GDM1 (cell line): ENCODE measurements around the gene TFG.
A peak's percentile ranks its signal among the peaks of the same experiment; 100 is the strongest.

Experiments
- DNase-seq: peaks from one replicate; lab custom pipeline; 2025; lab: John Stamatoyannopoulos, UW

The TFG gene

DNA sequence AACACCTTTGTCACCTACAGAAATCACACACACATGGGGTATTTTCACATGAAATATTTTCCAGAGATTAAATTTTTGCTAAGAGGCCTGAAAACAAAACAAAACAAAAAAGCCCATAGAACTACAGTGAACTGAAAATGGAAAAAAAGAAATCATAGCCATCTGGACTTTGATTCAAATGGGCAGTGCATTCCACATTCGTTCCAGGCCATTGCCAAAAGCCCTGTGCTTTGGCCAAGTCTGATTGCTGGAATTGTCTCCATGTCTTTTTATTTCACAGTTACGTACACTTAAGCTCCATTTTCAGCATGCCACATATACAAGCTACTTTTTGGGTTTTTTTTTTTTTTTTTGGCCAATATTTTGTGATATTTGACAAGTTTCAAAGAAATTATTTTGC is 47.1 kb downstream of the TFG start:
- no peak for DNase-seq

DNA sequence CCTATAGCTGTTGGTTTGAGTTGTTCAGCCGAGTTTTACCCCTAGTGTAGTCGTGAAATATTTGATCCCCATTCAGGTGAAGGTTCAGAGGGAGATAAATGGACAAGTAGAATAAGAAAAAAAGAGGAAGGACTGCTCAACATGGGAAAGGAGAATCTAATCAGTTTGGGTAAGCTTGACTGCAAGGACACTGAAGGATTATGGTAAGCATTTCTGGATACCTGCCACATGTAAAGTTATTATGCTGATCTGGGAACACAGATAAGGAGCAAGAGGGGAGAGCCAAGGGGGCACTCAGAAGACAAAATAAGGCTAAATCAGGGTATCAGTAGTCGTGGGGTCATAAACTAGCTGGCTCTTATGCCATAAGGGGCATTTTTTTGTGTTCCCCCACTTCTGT is 49.9 kb downstream of the TFG start:
- DNase-seq, result no peak

DNA sequence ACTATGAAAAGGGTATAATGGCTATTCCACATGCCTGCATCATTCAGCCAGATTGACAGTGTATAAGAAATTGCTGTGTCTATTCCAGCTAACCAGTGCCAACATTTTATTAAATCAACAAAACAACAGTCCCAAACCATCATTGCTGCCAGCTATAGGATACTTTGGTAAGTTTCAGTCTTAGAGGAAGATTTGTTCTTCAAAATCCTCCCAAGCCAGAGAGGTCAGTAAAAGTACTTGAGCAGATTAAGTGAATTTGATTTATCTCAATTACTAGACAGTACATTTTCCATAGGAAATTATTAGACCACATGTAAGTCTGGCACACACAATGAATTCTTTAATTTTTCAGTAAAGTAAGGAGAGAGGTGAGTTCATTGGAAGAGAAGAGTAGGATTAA is 50.7 kb downstream of the TFG start:
- no peak for DNase-seq

DNA sequence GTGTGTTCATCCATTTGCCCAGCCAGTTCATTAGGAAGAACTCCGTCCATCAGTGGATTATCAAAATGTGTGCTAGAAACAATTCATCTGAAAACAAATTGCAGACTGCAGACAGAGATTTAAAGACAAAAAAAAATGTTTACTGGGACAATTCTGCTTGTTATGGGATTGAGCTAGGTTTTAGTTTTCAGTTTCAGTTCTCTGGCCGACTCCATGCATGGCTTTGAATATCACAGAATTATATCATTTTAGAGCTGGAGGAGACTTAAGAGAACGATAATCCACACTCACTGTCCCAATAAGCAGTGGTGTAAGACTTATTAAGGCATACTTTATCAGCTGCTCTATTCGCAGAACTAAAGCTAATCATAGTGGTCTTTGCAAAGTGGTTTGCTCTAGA is 51.1 kb downstream of the TFG start:
- no peak for DNase-seq

DNA sequence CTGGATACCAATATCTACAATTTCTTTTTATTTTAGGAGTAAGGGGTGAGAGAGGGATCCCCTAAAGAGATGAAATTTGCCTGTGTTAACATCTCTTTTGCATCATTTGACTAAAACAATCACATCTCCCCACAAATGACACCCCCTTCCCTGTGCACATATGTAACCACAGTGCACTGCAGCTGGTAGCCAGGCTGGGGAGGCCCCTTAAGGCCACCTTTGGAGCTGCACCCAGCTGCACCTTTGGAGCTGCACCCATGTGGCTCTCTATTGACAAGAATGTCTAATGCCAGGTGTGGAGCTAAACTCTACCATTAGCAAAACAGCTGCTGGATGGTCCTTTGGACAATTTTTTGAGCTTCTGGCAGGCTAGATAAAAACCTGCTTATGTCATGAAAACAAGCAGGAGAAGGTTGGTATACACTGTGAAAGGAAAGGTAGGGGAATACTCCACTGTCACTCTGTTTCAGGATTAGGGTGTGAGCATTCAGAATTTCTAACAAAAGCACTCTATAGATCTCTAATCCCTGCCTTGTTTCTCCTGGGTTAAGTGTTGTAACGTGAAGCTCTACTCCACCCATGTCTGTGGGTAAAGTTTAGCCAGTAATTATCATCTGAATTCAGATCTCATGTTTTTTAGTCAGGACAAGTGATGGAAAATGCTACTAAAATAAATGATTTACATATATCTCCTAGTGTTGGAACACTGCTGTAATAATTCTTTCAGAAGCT is 52.1 kb downstream of the TFG start:
- DNase-seq, result no peak

DNA sequence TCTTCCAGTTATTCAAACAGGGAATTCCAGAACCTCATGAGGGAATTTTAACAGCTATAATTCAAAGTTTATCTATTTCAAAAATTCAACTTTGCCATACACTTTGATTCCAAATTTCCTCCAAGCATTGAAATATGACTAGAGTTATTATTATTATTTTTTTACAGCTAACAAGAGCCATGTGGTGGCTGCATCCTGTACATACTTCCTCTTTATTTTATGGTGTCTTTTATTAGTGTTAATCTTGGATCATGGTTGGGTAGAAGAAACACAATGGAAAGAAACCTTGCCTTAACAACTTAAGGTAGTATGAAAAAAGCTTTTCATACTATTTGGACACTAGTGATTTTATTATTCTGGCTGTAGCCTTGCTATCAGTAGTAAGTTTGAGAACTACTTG is 52.7 kb downstream of the TFG start:
- DNase-seq, result no peak

DNA sequence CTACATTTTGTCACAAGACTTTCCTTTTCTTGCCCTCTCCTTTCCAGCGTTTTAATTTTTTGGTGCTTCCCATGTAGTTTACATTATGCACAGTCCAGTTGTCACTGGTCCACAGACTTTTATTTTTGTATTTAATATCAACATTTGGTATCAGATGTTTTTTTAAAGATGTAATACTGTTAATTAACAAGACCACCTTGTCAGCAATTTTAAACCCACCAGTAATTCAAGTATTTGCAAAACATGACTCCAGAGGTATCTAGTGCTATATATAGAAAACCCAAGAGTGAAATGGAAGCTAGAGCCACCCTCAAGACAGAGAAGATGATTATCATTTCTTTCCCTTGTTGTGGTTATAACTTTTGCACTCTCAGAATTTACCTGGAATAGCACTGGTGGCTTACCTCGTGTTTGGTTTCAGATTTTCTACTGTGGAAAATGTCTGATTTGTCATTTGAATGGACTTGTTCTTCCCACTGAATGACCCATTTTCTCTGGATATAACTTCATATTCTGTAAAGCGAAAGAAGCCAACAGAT is 56.2 kb downstream of the TFG start:
- DNase-seq, result no peak

DNA sequence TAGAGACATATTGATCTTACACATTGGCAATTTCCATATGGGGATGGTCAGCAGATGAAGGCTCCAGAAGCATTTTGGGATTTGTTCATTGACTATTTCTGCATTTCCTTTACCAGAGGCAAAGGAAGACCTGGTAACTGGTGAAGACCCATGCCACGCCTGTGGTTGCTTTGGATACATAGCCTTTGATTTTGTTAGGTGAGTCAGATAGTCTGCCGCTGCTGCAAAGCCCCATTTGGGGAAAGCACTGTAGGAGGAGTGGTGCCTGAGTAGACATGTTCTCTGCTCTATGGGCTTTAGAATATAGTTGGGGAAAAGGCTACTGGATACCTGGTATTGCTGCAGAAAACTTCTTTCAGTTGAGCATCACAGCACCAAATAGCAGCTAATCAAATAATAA is 56.8 kb downstream of the TFG start:
- DNase-seq, result no peak

DNA sequence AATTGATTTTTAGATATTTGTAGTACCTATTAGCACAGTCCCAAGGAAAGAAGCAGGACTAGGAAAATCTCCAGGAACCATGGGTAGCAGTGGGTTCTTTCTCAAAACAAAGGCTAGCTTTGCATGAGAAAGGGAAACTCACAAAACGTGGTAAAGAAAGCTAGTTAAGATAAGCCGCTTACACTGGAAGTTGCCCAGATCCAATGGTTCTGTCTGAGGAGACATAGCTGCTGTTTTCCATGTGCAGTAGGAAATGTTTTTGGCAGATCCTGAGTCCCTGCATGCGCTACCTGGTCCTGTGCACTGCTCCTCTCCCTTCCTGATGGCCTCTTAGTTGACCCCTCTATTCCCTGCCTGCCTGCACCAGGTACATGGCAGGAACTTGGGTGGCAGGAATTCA is 60.4 kb downstream of the TFG start:
- no peak for DNase-seq

DNA sequence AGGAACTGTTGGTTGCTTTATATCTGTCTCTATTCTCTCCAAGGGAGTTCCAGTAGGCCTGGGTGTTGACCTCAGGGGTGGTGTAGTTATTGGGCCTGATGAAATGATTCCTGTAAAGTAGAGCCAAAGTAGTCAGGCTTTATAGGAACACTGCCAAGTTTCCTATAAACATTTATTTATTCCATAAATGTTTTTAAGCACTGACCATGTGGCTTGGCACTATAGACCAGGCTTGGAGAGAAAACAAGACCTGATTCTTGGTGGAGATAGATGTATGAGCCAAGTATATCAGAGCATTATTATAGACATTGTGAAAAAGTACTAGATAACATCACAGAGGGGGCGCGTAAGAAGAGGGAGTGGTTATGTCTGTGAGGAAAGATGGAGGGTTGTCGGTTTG is 65.9 kb downstream of the TFG start:
- DNase-seq, result no peak

DNA sequence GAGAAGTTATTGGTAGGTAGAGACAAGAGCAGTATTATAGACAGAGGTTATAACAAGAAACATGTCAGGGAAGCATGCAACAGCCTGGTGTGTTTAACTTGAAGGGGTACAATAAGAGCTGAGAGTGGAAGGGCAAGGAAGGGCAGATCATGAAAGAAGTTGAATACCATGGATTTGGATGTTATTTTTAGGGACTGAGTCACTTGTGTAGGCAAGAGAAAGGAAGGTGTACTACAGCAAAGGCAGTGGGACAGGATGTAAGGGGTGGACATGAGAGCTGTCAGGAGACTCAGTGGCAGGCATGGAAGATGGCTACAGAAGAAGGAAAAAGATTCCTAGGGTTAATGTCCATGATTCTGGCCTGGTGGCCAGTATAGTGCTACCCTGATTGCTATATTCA is 66.4 kb downstream of the TFG start:
- no peak for DNase-seq

DNA sequence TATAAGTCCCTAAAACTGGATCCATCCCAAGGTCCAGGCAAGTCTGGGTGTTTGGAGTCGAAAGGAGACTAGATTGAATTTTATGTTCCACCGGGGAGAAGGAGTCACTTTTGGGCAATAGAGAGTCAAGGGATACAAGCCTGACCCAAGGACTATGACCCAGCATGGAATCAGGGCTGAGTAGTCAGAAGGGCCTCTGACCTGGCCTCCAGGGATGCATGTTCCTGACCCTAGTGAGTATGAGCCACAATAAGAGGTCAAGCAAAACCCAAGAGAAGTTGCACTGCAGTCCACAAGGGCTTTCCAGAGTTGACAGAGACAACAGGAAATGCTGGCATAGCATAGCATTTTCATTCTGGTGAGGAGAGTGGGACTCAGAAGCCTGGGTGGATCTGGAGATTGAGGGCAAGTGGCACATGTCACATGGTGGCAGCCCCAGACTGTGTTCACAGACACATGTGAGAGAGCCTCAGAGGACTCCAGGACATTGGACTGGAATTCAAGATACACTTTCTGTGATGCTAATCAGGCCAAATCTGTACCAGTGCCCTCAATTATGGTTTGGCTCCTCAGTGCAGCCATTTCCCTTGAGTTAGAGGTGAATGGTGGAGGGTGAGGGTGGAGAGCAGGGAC is 66.9 kb downstream of the TFG start:
- no peak for DNase-seq

DNA sequence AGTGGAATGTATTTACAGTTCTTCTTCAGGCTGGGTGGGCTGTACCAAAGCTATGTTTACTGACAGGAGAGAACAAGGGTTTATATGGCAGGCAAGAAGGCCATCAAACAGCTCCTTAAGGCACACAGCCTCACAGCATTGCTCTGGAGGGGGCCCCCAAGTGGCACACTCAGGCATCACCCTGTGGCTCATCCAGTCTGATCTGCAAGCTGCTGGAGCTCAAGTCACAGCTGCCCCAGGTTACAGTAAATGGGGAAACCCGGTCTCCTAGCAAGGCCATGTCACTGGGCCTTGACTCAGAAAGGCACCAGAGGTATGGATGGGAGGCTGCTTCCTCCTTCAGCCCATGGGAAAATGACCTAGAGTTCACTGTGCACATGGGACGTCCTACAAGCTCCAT is 67.5 kb downstream of the TFG start:
- DNase-seq, result no peak

DNA sequence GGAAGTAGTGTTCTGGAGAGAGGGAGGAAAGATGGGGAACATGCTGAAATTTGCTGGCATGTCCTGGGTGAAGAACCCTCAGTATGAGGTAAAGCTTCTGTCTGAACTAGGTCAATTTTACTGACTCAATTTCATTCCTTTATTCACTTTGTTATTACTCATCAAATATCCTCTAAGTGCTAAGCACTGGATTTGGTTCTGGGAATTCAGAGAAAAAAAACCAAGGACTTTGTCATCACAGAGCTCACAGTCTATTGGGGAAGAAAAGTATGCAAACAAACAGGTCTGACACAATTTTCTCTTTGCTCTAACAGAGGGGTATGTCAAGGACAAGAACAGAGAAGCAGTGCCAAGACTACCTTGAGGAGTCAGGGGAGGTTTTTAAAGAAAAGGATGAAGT is 68.0 kb downstream of the TFG start:
- DNase-seq, result no peak

DNA sequence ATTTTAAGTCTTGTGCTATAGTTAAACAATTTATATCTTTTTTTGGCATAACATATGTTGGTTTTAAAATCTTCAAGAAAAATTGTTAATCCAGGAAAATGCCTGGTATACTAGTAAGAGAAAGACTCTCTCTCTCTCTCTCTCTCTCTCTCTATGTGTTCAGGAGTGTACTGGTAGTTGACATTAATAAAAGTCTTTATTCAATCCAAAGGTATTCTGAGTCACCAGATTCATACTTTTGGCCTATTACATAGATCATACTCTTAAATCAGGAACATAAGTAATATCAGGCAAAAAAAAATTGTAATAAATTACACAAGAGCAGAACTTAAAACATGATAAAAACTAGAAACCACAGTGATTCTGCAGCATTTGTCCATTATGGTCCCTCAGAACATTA is 70.2 kb downstream of the TFG start:
- no peak for DNase-seq

DNA sequence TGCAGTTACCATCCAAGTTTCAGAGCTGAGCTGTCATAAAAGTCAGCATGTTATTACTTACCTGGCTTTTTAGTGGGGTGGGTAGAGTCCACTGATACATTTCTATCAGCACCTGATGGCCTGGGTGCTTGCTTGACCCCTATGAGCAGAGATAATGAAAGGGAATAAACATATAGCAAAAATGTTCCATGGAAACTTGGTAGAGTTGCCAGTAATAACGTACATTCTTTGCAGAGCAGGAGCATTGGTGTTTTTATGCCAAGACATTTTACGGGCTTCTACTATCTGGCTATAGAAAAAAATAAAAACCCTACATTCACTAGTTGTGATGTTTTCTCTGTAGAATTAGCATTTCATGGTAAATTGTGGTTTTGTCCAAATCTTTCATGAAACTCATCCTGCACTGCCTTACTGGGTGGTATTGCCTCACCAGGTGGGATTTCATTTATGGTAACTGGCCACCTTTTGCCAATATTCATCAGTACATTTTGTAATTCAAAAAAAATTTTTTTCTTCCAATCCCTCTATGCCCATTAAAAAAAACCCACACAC is 70.9 kb downstream of the TFG start:
- DNase-seq, result no peak

DNA sequence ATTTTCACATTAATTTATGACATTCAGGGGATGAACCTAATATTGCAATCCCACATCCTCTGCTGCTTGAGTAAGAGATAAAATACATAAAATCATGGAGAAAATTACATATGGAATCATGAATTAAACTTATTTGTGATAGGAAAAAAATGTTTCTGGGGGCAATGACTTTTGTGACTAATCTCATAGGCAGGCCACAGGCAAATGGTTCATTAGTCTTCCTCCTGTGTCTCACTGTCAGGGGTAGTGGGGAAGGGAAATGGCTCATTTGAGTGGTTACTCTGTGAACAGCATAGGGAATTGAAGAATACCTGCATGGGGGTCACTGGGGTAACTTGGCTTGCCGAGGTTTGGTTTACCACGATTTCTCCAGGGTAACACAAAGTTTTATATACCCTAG is 72.0 kb downstream of the TFG start:
- DNase-seq, result no peak

DNA sequence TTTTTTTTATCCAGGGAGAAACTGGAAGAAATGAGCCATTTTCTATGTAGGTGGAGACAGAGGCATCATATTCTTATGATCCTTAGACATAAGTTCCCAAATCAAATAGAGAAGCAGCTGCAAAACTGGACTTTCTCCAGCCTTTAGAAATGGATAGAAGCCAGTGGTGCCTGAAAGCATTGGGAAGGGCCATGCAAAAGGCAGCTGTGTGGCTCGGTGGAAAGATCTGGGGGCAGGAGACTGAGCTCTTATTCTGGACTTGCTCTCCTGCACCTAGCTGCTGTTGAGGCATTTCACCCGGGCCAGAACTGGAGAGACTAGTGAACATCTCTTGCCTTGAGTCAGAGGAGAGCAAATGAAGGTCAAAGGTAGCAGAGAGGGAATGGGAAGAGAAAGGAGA is 73.1 kb downstream of the TFG start:
- DNase-seq, result no peak

DNA sequence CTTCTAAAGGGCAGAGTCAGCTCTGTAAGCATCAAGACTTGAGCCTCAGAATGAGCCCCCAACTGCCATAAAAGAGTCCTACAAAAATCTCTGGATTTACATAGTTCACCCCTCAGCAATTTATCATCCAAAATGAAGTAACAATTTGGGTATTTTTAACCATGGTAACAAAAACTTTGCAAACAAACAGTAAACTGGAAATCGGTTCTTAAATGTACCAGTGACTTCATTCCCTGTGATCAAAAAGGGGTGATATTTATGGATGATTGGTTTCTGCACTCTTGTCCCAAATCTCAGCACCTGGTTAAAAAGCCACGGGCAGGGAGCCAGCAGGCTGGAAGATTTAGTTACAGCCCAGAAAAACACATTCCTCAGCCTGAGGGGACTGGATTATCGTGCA is 73.6 kb downstream of the TFG start:
- DNase-seq, result no peak

DNA sequence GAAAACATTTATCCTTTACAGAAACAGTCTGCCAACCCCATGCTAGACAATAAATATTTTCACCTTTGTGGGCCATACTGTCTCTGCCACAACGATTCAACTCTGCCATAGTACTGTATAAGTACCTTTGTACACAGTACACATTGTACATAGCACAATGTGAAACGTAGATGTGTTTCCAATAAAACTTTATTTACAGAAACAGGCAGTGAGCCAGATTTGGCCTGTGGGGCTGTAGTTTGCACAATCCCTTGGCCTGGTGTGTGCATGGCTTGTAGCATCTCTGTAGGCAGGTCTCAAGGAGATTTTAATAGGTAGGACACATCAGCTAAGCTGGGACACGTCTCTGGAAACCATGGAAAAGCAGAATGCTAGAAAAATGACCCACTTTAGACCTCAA is 74.3 kb downstream of the TFG start:
- no peak for DNase-seq

DNA sequence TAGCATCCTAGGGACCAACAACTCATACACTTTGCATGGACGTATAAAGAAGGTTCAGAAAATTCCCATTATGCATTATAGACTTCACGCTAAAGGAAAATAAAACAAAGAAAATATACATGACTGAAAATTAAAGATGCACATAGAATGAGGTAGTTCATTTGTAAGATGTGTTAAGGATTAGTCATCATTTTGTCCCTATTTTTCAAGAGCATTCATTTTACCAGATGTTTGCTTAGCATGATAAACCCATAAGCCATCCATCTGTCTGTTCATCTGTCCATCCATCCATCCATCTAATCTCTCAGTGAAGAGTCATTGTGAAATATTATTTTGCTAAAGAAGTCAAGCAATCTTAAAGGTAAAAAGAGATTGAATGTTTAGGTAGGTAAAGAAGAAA is 80.3 kb downstream of the TFG start:
- no peak for DNase-seq

DNA sequence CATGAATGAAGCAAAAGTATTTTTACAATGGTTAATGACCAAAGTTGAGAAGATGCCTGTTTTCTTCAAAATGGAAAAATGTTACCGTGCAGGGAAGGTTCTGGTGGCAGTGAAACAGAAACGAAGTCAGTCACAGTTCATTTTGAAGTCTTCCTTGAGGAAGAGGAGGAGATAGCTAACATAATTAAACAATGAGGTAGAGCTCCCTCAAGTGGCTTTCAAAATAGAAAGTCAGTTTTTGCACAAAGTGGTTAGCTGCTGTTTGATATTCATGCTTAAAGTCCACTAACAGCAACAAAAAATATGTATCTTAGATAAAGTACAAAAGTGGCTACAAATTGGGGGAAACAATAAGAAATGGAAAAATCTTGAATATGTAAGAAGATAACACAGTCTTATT is 87.3 kb downstream of the TFG start:
- peak; percentile 9 for DNase-seq

DNA sequence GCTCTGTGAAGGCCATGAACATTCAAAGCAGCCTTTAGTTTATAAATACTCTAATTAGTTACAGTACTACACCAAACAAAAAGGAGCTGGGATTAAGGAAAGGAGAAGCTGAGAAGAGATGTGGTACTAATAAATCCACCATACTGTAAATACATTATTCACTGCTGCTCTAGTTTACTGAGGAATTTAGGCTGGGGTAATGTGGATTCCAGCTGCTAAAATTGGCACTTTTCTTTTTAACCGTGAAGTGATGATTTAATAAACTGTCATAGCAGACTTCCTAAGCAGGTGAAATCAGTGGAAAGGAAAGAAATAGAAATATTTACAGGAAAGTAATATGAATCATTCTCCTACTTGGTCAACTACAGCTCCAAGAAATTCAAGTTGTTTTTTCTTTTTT is 88.7 kb downstream of the TFG start:
- DNase-seq, result no peak
